Left lung (tissue), 10 donors: ENCODE results near the gene KRT15. TPM values are rescaled to one million over a fixed set of nuclear protein-coding genes. Genes with fewer than 3 reads are reported as not detected.

Experiments
- ATAC-seq: fragments of 200-7000 bp; cut with Tn5 transposase; one replicate; pipeline ENCODE4 v1.9.1; 2020; ENCODE audit warnings: moderate library complexity
- DNase-seq, 4 donors: peaks; one replicate each; pipeline ENCODE4 v3.0.0-alpha.2; 2013 to 2020
- H3K27ac ChIP-seq, 2 donors: fragments of 200-600 bp; sonication (generic) in 1 of 2; one replicate each; pipeline versions ENCODE4 v1.5.0 to v1.8.0; 2020 to 2021
- H3K27me3 ChIP-seq, 2 donors: fragments of 200-600 bp; sonication (generic) in 1 of 2; one replicate each; pipeline versions ENCODE4 v1.5.0 to v1.8.0; 2020 to 2021
- H3K36me3 ChIP-seq, 2 donors: fragments of 200-600 bp; sonication (generic) in 1 of 2; one replicate each; pipeline versions ENCODE4 v1.5.0 to v1.8.0; 2020 to 2021
- H3K4me1 ChIP-seq, 2 donors: fragments of 200-600 bp; one replicate each; pipeline ENCODE4 v1.8.0; 2021
- H3K4me3 ChIP-seq, 2 donors: fragments of 200-600 bp; sonication (generic) in 1 of 2; one replicate each; pipeline versions ENCODE4 v1.5.0 to v1.8.0; 2020 to 2021; ENCODE audit warnings: mild to moderate bottlenecking in 1 of 2
- H3K9me3 ChIP-seq, 2 donors: fragments of 200-600 bp; sonication (generic) in 1 of 2; one replicate each; pipeline versions ENCODE4 v1.5.0 to v1.8.0; 2020 to 2021
- intact Hi-C, 2 donors: fragments of 100-400 bp; cut with DNase I; formaldehyde crosslinking; loops; one replicate each; pipeline versions ENCODE4 v1.11.2 to v1.14.2; 2022
- polyA plus RNA-seq, 6 donors: library from polyadenylated mRNA; unstranded; fragments of 120-200 nt; gene quantifications; one replicate each; pipeline ENCODE4 v1.2.1, GENCODE V29; 2013; ENCODE audit not compliant: insufficient read length in 6 of 6
- total RNA-seq, 2 donors: library from RNA; stranded (reverse); fragmentation: NEBNext Ultra II Directional; extraction: Animal tissue kit (Norgen Biotek cat#: 25700); gene quantifications; one replicate each; pipeline ENCODE4 v1.2.1, GENCODE V29; 2021
- TF ChIP-seq, protein P1 (sequence below), 2 donors: fragments of 200-600 bp; sonication (generic) in 1 of 2; IDR thresholded peaks; one replicate each; pipeline versions ENCODE4 v1.5.0 to v1.8.0; 2021; ENCODE audit warnings: antibody characterized with exemption in 2 of 2
- donor health status: DM: no; HTN: yes; CAD: no.
- donor health status: DM: no; HTN: no; CAD: no.

KRT15 gene
- total and polyA plus RNA-seq, 8 donors: 1.3 to 27.8 (median 2.3) TPM

DNA sequence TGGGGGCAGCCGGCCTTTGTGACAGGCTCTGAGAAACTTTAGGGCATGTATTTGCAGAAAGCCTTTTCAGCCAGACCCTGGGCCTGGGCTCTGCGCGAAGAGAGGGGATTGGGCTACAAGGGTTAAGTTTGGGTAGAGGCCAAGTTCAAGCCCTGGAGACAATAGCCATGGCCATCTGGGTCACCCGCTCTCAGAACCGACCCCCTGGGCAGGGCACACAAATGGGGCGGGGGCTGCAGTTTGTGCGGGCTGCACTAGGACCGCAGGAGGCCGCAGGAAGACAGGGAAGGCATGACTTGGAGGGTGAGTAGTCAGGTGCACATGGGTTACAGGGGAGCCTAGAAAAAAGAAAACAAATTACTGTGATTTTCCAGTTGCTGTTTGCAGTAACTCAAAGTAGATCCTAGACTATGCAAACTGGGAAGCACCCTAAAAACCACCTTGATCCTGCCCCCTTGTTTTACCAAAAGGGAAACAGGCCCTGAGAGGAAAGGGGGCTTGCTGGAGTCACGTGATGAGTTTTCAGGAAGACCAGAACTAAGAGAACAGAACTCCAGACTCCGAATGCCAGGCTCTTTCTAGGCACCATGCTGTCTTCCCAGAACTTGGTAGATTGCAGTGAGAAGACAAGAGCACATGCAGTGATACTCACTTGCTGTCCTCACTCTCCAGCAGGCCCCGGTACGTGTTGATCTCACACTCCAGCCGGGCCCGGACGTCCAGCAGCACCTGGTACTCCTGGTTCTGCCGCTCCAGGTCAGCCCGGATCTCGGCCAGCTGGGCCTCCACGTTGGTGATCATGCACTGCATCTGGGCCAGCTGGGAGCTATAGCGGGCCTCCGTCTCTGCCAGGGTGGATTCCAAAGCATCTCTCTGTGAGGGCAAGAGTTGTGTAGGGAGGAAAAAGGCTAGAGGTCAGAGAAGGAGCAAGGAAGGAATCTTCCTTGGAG, 41.5 kb downstream of the KRT15 start:
- Histone ChIP-seq H3K36me3 (no peaks in the 10 kb centered on the region), H3K27ac (no peak overlapping the region), H3K4me3 (no peak overlapping the region), H3K9me3 (no peaks in the 10 kb centered on the region), H3K4me1 (no peaks in the 10 kb centered on the region), H3K27me3 (no peaks in the 10 kb centered on the region)
- TF ChIP-seq, protein P1, sequence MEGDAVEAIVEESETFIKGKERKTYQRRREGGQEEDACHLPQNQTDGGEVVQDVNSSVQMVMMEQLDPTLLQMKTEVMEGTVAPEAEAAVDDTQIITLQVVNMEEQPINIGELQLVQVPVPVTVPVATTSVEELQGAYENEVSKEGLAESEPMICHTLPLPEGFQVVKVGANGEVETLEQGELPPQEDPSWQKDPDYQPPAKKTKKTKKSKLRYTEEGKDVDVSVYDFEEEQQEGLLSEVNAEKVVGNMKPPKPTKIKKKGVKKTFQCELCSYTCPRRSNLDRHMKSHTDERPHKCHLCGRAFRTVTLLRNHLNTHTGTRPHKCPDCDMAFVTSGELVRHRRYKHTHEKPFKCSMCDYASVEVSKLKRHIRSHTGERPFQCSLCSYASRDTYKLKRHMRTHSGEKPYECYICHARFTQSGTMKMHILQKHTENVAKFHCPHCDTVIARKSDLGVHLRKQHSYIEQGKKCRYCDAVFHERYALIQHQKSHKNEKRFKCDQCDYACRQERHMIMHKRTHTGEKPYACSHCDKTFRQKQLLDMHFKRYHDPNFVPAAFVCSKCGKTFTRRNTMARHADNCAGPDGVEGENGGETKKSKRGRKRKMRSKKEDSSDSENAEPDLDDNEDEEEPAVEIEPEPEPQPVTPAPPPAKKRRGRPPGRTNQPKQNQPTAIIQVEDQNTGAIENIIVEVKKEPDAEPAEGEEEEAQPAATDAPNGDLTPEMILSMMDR (IDR thresholded peaks at IDR 0.05): no peak
- intact Hi-C loops: no loop called here
- ATAC-seq (no peak), DNase-seq (no peak)

DNA sequence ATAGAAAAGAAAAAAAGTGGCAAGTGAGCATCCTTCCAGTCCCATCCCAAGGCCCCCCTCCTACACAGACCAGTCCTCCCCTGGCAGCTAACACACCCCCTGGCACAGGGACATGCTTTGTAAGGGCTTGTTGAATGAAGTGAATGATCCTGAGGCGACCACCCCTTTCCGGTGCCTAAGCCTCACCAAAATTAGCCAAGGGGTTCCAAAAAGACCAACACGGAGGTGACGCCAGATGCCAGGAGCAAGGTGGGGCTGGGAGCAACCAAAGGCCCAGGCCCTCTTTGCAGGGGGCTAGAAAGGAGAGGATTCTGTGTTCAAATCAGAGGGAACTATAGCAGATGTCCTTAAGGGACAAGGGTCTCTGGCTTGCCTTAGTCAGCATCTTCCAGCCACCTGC, 43.3 kb downstream of the KRT15 start:
- TF ChIP-seq, protein P1 (IDR thresholded peaks at IDR 0.05): no peak
- DNase-seq (no peak), ATAC-seq (no peak)
- H3K4me1 ChIP-seq: no peaks in the 10 kb centered on the region
- intact Hi-C loops: no loop called here
- no peaks in the 10 kb centered on the region for H3K36me3 ChIP-seq
- H3K9me3 ChIP-seq: no peaks in the 10 kb centered on the region
- H3K27ac ChIP-seq: no peak overlapping the region
- no peak overlapping the region for H3K4me3 ChIP-seq
- H3K27me3 ChIP-seq: no peaks in the 10 kb centered on the region

DNA sequence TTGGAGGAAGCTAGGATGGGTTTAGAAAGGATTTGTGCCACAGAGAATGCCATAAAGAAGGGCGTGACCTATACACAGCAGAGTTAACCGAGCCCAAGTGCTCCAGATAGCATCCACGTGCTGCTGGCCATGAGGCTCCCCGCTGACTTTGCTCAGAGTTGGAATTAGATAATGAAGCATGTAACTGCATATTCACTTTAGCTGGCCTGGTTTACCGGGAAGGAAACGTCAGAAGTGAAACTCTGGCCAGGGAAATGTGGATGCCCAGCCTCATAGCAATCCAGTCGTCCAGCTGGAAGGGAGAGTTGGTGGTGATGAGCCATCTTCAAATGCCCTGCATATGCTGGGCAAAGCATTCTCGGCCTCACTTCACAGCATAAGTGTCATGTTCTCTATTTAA, 43.8 kb downstream of the KRT15 start:
- ATAC-seq (no peak), DNase-seq (no peak)
- Histone ChIP-seq H3K36me3 (no peaks in the 10 kb centered on the region), H3K27me3 (no peaks in the 10 kb centered on the region), H3K27ac (no peak overlapping the region), H3K4me1 (no peaks in the 10 kb centered on the region), H3K4me3 (no peak overlapping the region), H3K9me3 (no peaks in the 10 kb centered on the region)
- intact Hi-C loops: no loop called here
- TF ChIP-seq, protein P1 (IDR thresholded peaks at IDR 0.05): no peak

DNA sequence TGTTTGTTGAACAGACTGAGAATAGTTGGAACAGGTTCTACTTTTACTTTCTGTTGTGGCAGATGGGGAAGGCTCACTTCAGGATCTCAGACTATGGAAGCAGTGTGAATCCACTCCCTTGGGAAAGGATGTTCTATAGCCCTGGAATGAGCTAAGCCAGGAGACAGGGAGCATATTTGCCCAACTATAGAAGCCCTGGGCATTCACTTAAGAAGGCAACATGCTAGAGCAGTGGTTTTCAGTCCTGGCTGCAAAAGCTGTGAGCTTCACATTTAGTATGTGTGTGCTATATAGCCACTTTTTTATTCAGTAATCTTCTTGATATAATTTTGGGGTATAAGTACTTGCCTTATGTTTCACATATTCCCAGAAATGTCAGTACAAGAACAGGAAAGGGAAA, 50.3 kb downstream of the KRT15 start:
- Histone ChIP-seq H3K36me3 (no peaks in the 10 kb centered on the region), H3K9me3 (no peaks in the 10 kb centered on the region), H3K4me3 (no peak overlapping the region), H3K27me3 (no peaks in the 10 kb centered on the region), H3K27ac (no peak overlapping the region), H3K4me1 (peaks cover 0 to 5% of the 10 kb centered on the region in 2 donors)
- ATAC-seq (no peak), DNase-seq (no peak)
- intact Hi-C loops: no loop called here
- TF ChIP-seq, protein P1 (IDR thresholded peaks at IDR 0.05): no peak

DNA sequence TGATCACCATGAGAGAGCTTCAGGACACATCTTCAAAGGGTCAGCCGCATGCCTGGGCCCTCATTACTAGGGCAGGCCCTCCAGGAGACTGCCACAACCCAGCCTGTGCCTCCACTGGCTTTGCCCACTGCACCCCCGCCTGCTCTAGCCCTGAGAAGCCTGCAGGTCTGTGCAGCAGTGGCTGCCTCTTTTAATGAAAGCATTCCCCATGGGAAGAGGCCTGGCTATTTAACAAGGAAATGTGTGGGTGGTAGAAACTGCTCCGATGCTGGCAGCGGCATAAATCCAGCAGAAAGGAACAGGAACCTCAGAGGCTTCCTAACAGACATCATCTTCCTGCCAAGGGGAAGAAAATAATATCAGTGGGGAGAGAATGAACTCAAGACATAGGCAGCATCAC, 51.1 kb downstream of the KRT15 start:
- DNase-seq (no peak), ATAC-seq (no peak)
- no peaks in the 10 kb centered on the region for H3K27me3 ChIP-seq
- intact Hi-C loops: no loop called here
- H3K4me3 ChIP-seq: no peak overlapping the region
- H3K36me3 ChIP-seq: no peaks in the 10 kb centered on the region
- peaks cover 0 to 5% of the 10 kb centered on the region in 2 donors for H3K4me1 ChIP-seq
- no peaks in the 10 kb centered on the region for H3K9me3 ChIP-seq
- TF ChIP-seq, protein P1 (IDR thresholded peaks at IDR 0.05): no peak
- H3K27ac ChIP-seq: no peak overlapping the region
